PC-9 (cell line): Measurements from ENCODE around the gene TMC2.

ENCODE experiments used
- EZH2 ChIP-seq: fragments of 200-600 bp; sonication (generic); IDR thresholded peaks from 2 replicates; pipeline ENCODE4 v1.8.0; 2017; ENCODE audit warnings: antibody characterized with exemption, low read depth
- TF ChIP-seq, protein P1 (sequence below): fragments of 200-600 bp; sonication (generic); conservative IDR thresholded peaks from 2 replicates; pipeline ENCODE4 v1.6.1; 2017; ENCODE audit warnings: mixed run types, antibody characterized with exemption, mild to moderate bottlenecking, moderate library complexity

DNA sequence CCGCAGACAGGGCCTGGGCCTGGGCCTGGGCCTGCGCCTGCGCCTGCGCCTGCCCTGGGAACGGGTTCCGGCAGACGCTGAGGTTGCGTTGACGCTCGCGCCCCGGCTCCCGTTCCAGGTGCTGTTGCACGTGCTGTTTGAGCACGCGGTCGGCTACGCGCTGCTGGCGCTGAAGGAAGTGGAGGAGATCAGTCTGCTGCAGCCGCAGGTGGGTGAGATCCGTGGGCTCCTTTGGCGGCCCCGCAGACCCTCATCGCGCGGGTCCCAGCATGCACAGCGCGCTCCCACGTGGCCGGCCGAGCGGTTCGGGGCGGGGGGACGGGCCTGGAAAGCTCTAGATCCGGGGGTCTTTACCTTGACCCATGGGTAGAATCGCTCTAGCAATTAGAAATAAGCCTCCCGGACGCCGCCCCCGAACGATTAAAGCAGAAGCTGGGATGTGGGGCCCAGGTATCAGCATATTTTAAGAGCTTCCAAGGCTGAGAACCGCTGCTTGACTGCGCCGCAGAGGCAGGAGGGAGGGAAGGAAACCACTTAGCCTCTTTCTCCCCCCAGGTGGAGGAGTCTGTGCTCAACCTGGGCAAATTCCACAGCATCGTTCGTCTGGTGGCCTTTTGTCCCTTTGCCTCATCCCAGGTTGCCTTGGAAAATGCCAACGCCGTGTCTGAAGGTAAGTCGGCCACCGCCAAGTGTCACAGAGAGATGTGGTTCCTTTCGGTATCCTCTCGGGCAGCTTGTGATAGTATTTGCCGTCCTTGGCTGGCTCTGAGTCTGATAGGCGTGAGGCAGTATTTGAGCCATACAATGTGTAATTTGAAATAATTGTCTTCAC is 116.6 kb downstream of the TMC2 start:
- TF ChIP-seq, protein P1, sequence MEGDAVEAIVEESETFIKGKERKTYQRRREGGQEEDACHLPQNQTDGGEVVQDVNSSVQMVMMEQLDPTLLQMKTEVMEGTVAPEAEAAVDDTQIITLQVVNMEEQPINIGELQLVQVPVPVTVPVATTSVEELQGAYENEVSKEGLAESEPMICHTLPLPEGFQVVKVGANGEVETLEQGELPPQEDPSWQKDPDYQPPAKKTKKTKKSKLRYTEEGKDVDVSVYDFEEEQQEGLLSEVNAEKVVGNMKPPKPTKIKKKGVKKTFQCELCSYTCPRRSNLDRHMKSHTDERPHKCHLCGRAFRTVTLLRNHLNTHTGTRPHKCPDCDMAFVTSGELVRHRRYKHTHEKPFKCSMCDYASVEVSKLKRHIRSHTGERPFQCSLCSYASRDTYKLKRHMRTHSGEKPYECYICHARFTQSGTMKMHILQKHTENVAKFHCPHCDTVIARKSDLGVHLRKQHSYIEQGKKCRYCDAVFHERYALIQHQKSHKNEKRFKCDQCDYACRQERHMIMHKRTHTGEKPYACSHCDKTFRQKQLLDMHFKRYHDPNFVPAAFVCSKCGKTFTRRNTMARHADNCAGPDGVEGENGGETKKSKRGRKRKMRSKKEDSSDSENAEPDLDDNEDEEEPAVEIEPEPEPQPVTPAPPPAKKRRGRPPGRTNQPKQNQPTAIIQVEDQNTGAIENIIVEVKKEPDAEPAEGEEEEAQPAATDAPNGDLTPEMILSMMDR, result no peak
- TF ChIP-seq EZH2, result no peak
